T-helper 1 cell treated with Interleukin-12 subunit alpha and Interleukin-12 subunit beta and Interleukin-4 antibody, amounts not matched to agents 30 μg/mL and 1 μg/mL, for 36 hours (primary cell): ENCODE data around the gene B3GALT6.

Experiments
- H3K27ac Mint-ChIP-seq: one replicate; pipeline ENCODE4 v1.8.0; 2021; ENCODE audit warnings: mild to moderate bottlenecking, mixed read lengths
- H3K27me3 Mint-ChIP-seq: one replicate; pipeline ENCODE4 v1.8.0; 2021; ENCODE audit warnings: low read depth, mixed read lengths
- H3K36me3 Mint-ChIP-seq: one replicate; pipeline ENCODE4 v1.8.0; 2021; ENCODE audit warnings: low read depth, mixed read lengths
- H3K4me1 Mint-ChIP-seq: one replicate; pipeline ENCODE4 v1.8.0; 2021; ENCODE audit warnings: low read depth, mixed read lengths
- H3K4me3 Mint-ChIP-seq: one replicate; pipeline ENCODE4 v1.8.0; 2021; ENCODE audit warnings: mild to moderate bottlenecking, moderate library complexity, mixed read lengths
- H3K9me3 Mint-ChIP-seq: one replicate; pipeline ENCODE4 v1.8.0; 2021; ENCODE audit warnings: mixed read lengths

The B3GALT6 gene

DNA sequence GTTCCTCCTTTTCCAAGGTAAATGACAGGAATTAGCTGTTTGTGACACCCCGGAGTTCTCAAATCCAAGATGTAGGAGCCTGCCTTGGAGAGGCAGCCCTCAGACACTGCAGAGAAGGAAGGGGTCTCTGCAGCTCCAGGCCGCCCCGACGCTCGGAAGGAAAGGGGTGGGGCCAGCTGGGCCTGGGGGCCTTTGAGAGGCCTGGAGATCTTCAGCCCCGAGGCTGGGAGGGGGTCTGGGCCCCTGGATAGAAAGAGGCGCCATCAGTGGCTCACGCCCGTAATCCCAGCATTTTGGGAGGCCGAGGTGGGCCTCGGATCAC lies 24.5 kb upstream of the B3GALT6 start:
- Mint-ChIP-seq H3K27me3 (no peaks in the 10 kb centered on the region), H3K4me1 (peaks cover 18% of the 10 kb centered on the region), H3K4me3 (peak overlapping the region; percentile 79), H3K9me3 (no peaks in the 10 kb centered on the region), H3K36me3 (peaks cover 19% of the 10 kb centered on the region), H3K27ac (peak overlapping the region; percentile 99)

DNA sequence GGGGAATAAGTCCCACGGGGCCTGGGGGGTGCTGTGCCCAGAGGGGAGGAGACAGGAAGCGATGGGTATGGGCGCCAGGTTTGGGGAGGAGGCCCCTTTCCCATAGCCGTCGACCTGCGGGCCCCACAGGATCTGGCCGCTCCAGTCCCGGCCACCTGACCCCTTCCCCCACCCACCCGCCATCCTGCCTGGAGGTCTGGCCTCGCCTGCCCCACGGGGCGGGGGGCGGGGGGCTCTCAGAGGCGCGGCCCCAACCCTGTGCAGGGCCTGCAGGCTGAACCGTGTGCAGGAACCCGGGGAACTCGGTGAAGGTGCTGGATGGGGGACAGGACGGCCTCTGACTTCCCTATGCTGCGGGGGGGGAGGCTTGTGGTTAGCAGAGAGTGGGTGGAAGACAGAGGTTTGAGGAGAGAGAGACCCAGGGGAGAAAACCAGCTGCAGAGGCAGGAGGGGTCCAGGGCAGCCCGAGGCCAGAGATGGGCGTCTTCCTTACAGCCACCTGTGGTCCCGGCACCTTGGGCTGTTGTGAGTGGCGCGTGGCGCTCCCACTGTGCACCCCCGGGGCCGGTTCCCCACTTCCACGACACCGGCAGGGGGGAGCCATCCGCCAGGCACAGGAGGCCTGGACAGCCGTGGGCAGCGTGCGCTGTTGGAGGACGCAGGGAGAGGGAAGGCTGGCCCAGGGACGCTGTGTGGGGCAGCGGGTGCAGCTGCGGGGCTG lies 23.2 kb upstream of the B3GALT6 start:
- H3K27ac Mint-ChIP-seq, result peak overlapping the region; percentile 99
- peaks cover 19% of the 10 kb centered on the region for H3K36me3 Mint-ChIP-seq

DNA sequence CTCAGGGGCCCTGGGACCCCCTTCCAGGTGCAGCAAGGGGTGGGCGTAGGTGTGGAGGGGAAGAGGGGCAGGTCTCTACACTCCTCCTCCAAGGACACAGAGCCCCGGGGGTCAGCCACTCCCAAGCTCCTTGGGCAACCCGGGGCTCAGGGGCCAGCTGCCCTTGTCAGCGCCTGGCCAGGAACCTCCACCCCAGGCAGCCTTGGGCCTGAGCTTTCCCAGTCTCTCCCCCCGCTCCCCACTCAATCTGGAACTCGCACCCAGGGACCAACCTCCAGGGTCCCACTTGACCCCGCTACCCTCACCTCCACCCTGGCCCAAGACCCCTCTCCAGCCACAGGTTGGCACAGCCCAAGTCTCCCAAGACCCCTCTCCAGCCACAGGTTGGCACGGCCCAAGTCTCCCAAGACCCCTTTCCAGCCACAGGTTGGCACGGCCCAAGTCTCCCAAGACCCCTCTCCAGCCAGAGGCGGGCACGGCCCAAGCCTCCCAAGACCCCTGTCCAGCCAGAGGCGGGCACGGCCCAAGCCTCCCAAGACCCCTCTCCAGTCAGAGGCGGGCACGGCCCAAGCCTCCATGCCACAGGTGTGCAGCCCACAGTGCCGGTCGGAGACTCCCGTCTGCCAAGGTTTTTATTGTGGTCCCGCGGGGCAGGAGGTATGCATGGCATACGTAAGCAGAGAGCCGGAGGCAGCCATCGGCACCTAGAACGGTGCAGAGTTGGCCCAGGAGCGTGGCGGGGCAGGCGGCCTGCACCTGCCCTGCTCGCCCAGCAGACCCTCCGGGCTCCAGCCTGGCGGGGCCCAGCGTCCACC lies 21.1 kb upstream of the B3GALT6 start:
- Mint-ChIP-seq H3K36me3 (peaks cover 23% of the 10 kb centered on the region), H3K4me3 (peak overlapping the region; percentile 59), H3K9me3 (no peaks in the 10 kb centered on the region), H3K27ac (no peak overlapping the region), H3K27me3 (no peaks in the 10 kb centered on the region), H3K4me1 (peaks cover 29% of the 10 kb centered on the region)

More for the DNA sequence above, 23.2 kb upstream of the B3GALT6 start:
- H3K4me3 Mint-ChIP-seq, result peak overlapping the region; percentile 85
- H3K27me3 Mint-ChIP-seq, result no peaks in the 10 kb centered on the region
- peaks cover 18% of the 10 kb centered on the region for H3K4me1 Mint-ChIP-seq
- no peaks in the 10 kb centered on the region for H3K9me3 Mint-ChIP-seq

DNA sequence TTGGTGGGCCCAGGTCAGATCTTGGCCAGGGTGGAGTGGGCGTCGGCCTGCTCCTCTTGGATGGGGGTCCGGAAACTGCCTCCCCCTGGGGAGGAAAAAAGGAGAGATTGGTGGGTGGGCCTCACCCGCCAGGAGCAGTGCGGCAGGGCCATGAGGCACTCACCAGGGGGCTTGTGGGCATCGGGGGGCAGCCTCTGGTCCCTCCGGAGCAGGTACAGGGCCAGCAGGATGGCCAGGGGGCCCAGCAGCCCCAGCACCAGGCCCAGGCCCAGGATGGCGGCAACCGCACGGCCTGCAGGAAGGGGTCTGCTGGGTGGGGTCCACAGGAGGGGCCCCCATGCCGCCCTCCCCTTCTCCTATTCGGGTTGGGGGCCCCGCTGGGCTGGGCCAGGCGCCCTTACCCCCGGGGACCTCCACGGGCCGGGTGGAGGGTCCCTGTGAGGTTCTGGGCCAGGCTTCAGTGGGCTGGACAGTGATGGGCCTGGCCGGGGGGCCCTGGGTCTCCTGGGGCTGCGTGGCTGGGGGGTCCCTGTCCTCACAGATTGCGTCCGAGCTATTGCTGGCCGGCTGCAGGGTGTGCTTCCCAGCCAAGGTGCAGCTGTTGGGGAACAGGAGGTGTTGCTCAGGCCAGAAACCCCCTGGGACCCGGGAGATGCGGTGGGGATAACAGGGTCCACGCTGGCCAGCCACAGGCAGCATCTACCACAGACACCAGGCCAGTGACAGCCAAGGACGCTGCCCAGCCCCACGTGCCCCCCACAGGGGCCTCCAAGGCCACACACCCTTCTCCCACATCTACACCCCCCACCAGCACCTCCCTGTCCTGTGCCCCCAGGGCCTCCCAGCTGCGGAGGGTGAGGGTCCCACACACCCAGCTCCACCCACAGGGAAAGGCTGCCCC lies 20.2 kb upstream of the B3GALT6 start:
- H3K27ac Mint-ChIP-seq, result peak overlapping the region; percentile 76
- no peaks in the 10 kb centered on the region for H3K27me3 Mint-ChIP-seq
- H3K9me3 Mint-ChIP-seq, result no peaks in the 10 kb centered on the region

DNA sequence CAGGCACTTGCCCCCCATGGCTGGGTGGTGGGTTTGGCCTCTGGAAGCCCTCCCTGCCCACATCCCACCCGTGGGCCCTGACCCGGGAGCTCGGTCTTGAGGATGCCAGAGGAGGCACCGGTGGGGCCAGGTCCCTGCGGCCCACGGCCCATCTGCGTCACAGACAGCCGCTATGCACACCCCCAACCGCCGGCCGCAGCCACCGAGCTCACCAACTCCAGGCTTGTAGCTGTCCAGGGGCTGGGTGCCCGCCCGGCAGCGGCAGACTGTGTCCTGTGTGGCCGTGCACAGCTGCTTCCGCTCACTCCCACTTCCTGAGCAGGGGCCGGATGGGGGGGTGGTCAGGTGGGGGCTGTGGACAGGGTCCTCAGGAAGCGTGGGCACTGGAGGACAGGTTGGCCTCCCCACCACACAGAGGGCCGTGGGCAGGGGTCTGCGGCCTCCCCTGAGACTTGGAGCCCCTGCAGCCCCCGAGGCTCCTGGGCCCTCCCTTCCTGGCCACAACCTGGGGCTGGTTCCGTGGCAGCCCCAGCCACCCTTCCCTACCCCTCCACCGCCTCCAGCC lies 19.2 kb upstream of the B3GALT6 start:
- H3K4me3 Mint-ChIP-seq, result peak overlapping the region; percentile 76
- peak overlapping the region; percentile 41 for H3K27ac Mint-ChIP-seq
- peaks cover 28% of the 10 kb centered on the region for H3K36me3 Mint-ChIP-seq
- H3K27me3 Mint-ChIP-seq, result no peaks in the 10 kb centered on the region
- no peaks in the 10 kb centered on the region for H3K9me3 Mint-ChIP-seq
- H3K4me1 Mint-ChIP-seq, result peaks cover 32% of the 10 kb centered on the region

More for the DNA sequence above, 20.2 kb upstream of the B3GALT6 start:
- Mint-ChIP-seq H3K36me3 (peaks cover 27% of the 10 kb centered on the region), H3K4me3 (peak overlapping the region; percentile 71), H3K4me1 (peaks cover 32% of the 10 kb centered on the region)

DNA sequence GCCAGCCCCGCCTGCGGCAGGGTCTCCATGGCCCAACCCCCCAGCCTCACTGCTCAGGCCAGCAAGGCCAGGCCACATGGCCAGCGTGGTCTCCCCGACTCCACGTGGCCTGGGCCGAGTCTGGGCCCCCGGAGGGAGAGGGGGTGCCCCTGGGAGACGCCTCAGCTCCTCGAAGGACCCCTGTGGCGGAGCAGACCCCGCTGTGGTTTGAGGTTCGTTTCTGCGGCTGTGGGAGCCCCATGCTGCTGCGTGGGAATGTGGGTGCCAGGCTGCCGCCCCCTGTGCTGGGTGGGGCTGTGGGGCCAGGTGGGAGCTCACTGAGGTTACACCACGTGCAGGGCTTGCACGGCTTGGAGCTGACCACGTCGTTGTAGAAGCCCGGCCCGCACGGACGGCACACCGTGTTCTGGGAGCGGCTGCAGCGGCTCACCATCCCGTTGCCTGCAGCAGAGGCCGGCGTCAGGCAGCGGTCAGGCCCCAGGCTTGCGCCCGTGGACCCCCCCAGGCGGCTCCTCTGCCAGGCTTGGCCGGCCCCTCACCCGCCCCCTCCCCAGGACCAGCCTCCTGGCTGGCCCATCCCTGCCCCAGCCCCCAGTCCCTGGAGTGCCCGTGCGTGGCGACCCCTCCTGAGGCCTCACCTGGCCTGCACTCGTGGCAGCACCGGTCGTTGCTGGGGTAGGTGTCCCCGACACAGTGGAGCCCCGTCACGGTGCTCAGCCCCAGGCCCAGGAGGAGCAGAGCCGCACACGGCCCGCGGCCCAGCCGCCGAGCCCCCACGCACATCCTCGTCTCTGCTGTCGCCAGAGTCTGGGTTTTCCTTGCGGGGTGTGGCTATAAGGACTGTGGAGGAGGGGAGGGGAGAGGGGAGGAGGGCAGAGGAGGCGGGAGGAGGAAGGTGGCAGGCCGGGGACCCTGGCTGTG lies 18.4 kb upstream of the B3GALT6 start, which contains the start of gene TNFRSF4:
TSS of gene TNFRSF4 (minus strand) at position 809 of the 921 bp plus-strand sequence. CDS start at position 783, 26 bp downstream.
- Mint-ChIP-seq H3K36me3 (peaks cover 34% of the 10 kb centered on the region), H3K4me3 (peak within 1 kb of the TSS; percentile 77), H3K9me3 (no peaks in the 10 kb centered on the region), H3K27ac (peak within 1 kb of the TSS; percentile 83), H3K4me1 (peaks cover 25% of the 10 kb centered on the region), H3K27me3 (no peaks in the 10 kb centered on the region)

DNA sequence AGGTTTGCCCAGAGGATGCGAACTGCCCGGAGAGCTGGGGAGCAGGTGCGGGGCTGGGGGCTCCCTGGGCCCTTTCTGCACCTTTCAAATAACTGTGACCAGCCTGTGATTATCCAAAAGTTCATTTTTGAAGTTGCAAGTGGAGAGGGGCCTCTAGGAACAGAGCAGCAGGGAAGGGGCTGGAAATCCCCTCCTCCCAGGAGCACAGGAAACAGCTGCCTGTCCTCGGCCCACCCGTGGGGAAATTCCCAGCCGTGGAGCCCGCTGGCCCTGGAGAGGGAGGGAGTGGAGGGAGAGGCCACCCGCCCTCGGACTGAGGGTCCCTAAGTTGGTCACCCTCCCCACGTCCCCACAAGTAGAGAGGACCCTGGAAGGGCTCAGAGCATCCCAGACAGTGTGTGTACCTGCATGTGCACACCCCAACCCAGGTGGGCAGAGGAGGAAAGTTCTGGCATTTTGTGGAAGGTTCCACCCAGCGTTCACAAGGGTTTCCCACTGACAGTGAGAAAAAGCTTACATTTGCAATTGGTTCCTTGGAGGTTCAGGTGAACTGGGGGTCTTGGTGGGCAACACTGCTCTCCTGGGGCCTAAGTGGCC lies 16.9 kb upstream of the B3GALT6 start:
- Mint-ChIP-seq H3K4me3 (peak overlapping the region; percentile 77), H3K4me1 (peaks cover 23% of the 10 kb centered on the region), H3K36me3 (peaks cover 29% of the 10 kb centered on the region), H3K27me3 (no peaks in the 10 kb centered on the region), H3K27ac (peak overlapping the region; percentile 83), H3K9me3 (no peaks in the 10 kb centered on the region)

DNA sequence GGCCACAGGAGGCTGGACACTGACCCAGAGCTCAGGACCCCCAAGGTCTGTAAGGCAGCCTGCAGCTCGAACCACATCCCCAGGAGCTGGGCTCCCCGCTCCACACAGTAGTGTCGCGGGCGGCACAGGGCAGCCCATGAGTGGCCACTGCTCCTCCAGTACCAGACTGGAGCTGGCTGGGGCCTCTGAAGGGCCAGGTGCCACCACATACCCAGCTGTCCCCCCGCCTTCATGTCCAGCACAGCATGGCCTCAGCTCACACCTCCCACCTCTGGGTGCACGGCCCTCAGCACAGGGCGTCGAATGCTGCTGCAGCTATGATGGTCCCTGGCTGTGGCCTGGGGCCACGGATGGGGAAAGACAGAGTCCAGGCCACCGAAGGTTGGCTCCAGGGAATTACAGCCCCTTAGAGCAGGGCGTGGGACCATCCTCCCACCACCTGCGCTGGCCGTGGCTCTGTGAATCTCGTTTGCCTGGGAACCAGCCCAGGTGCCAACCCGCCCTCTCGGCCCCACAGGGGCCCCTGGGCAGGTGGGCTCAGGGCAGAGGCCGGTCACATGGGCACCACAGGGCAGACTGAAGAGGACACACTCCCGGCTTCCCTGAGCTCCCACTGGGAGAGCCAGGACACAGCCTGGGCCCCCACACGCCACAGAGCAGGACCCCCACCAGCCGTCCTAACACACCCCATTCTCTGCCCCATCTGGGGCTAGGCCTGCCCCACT lies 16.0 kb upstream of the B3GALT6 start:
- Mint-ChIP-seq H3K27ac (peak overlapping the region; percentile 93), H3K27me3 (no peaks in the 10 kb centered on the region), H3K36me3 (peaks cover 30% of the 10 kb centered on the region), H3K4me3 (peak overlapping the region; percentile 77), H3K9me3 (no peaks in the 10 kb centered on the region), H3K4me1 (peaks cover 23% of the 10 kb centered on the region)

DNA sequence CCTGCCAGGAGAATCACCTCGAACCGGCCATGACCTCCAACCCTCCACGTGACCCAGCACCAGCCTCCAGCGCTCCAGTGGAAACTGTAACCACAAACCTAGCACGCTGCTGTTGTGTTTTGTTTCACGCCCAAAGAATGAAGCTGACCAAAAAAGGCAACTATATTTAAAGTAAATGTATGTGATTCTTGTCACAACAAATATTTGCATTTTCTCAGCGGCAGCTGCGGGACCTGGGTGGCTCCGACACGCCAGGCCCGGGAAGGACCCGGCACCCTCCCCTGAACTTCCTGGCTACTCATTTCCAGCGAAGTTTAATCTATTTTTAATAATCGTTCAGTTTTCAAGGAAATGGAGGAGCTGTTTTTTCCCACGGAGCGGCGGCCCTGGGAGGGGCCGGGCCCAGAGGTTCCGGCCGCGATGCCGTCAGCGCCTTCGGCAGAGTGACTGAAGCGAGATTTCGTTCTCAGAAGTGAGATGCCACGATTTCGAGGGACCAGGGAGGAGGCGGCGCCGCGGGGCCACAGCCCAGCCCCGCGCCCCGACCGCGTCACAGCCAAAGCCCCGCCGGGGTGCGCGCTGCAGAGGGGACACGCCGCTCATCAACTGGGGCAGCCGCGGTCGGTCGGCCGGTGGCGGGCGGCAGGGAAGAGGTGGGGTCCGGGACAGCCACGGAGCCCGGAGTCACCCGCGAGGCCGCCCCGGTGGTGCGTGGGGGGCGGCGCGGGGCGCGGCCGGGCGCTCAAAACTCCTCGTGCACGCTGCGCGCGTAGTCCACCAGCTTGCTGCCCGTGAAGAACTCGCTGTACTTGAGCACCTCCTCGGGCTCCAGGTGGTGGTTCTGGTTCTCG lies 15.0 kb upstream of the B3GALT6 start:
- Mint-ChIP-seq H3K36me3 (peaks cover 27% of the 10 kb centered on the region), H3K4me1 (peaks cover 21% of the 10 kb centered on the region), H3K27ac (peak overlapping the region; percentile 93)

DNA sequence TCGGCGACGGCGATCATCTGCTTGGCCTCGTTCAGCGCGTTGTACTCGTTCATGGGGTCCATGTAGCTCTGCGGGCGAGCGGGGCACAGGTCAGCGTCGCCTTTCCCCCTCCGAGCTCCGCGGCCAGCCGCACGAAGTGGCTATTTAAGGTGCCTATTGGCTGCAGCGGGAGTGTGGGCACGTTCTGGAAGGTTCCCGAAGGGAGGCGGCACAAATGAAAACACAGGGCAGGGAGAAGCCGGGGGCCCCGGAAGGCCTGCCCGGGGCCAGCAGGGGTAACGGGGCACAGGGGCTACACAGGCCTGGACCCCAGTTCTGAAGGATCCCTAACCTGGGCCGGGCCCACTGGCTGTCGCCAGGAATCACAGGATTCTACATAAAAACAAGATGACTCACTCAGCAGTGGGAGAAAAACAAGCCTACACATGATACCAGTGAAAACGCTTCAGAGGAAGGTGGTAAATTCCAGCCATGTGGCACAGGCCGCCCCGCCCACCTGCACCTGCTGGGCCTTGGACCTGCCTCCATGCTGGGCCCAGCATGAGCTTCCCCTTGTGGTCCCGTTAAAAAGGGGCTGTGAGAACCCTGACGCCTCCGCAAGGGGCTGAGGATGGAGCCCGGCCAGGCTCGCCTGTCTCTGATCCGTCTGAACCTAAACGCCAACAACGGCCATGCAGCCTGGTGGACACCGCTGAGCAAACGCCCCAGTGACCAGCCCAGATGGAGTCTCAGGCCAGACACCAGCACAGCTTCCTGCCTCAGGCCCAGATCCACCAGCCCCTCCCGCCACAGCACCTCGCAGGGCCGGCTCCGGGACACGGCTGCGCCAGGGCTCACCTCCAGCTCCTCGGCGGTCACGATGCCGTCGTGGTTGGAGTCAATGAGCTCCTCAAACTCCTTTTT lies 14.2 kb upstream of the B3GALT6 start:
- Mint-ChIP-seq H3K4me3 (no peak overlapping the region), H3K27ac (peak overlapping the region; percentile 20), H3K9me3 (no peaks in the 10 kb centered on the region), H3K4me1 (peaks cover 21% of the 10 kb centered on the region), H3K36me3 (peaks cover 30% of the 10 kb centered on the region), H3K27me3 (no peaks in the 10 kb centered on the region)

More for the DNA sequence above, 15.0 kb upstream of the B3GALT6 start:
- no peaks in the 10 kb centered on the region for H3K9me3 Mint-ChIP-seq
- H3K4me3 Mint-ChIP-seq, result peak overlapping the region; percentile 77
- H3K27me3 Mint-ChIP-seq, result no peaks in the 10 kb centered on the region

DNA sequence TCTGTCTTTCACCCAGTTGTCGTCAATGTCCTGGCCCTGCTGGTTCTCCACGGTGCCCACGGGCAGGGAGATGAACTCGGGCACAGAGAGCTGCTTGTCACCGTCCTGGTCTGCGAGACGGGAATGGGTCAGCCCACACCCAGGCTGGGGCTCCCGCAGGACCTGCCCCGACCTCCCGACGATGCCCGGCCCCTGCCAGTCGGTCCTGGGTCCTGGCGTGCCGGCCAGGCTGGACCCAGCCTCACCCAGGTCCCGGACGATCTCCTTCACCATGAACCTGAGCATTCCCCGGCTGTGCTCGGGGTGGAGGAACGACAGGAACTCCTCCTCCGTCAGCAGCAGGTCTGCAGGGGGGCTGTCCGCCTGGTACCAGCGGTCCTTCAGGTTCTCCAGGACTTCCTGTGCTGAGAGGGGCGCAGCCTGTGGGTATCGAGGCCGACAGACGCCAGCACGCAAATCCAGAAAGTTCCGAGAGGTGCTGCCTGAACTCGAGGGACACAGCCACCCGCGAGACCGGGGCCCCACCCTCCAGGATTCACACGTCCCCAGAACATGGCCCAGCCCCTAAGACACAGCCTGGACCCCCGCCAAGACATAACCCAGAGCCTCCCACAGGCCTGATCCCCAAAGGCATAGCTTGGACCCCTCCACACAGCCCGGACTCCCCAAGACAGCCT lies 13.4 kb upstream of the B3GALT6 start:
- Mint-ChIP-seq H3K27me3 (no peaks in the 10 kb centered on the region), H3K9me3 (no peaks in the 10 kb centered on the region), H3K4me3 (no peak overlapping the region), H3K36me3 (peaks cover 35% of the 10 kb centered on the region), H3K27ac (no peak overlapping the region), H3K4me1 (peaks cover 21% of the 10 kb centered on the region)
